Suprapubic skin (tissue), 4 donors: ENCODE measurements around the gene XRCC5. TPM values are rescaled to one million over a fixed set of nuclear protein-coding genes. Genes with fewer than 3 reads are reported as not detected.

ENCODE experiments used
- DNase-seq, 2 donors: peaks; one replicate each; pipeline ENCODE4 v3.0.0-alpha.2; 2019; ENCODE audit warnings: low spot score in 2 of 2
- H3K27ac ChIP-seq: fragments of 200-600 bp; sonication (generic); one replicate; pipeline ENCODE4 v1.5.1; 2019
- H3K27me3 ChIP-seq: fragments of 200-600 bp; sonication (generic); one replicate; pipeline ENCODE4 v1.5.1; 2019
- H3K36me3 ChIP-seq: fragments of 200-600 bp; sonication (generic); one replicate; pipeline ENCODE4 v1.5.1; 2019
- H3K4me1 ChIP-seq: fragments of 200-600 bp; sonication (generic); one replicate; pipeline ENCODE4 v1.5.1; 2019
- H3K4me3 ChIP-seq: fragments of 200-600 bp; sonication (generic); one replicate; pipeline ENCODE4 v1.5.1; 2019; ENCODE audit warnings: mild to moderate bottlenecking
- H3K9me3 ChIP-seq: fragments of 200-600 bp; sonication (generic); one replicate; pipeline ENCODE4 v1.5.1; 2019
- CTCF ChIP-seq, 2 donors: fragments of 200-600 bp in 1 of 2; fragments of 450-650 bp in 1 of 2; sonication (generic) in 1 of 2; IDR thresholded peaks; one replicate each; pipeline ENCODE4 v1.5.1; 2016 to 2019; ENCODE audit warnings: antibody characterized with exemption in 2 of 2, mild to moderate bottlenecking in 1 of 2, moderate library complexity in 1 of 2
- EP300 ChIP-seq: sonication (generic); formaldehyde crosslinking; IDR thresholded peaks from one replicate; pipeline ENCODE4 v1.6.1; 2017; ENCODE audit warnings: antibody characterized with exemption
- POLR2A ChIP-seq, 2 donors: fragments of 450-650 bp; IDR thresholded peaks; one replicate each; pipeline ENCODE4 v1.6.1; 2017; ENCODE audit warnings: antibody characterized with exemption in 2 of 2, mild to moderate bottlenecking in 2 of 2, moderate library complexity in 2 of 2
- POLR2AphosphoS5 ChIP-seq, 3 donors: sonication (generic); formaldehyde crosslinking; IDR thresholded peaks; one replicate each; pipeline ENCODE4 v1.6.1; 2017; ENCODE audit warnings: antibody characterized with exemption in 3 of 3
- WGBS: methylation state at CpG from one replicate; pipeline ENCODE4 v1.1.5; 2018; 5-methylcytosine and 5-hydroxymethylcytosine counted together
- total RNA-seq, 4 donors: library from RNA; depleted of rRNA; stranded (reverse); fragments of >200 nt; gene quantifications; one replicate each; pipeline ENCODE4 v1.1.0, GENCODE V29; 2016

Gene XRCC5
- total RNA-seq, 4 donors from 2014 or later: 122 to 153 (median 136) TPM

- no peak for TF ChIP-seq EP300
- no peak for TF ChIP-seq POLR2A (IDR thresholded peaks at IDR 0.05)
- no peak for TF ChIP-seq CTCF (IDR thresholded peaks at IDR 0.05)
- TF ChIP-seq POLR2AphosphoS5 (IDR thresholded peaks at IDR 0.05): no peak
- H3K4me3 ChIP-seq: no peak overlapping the region
- peaks cover 77% of the 10 kb centered on the region for H3K36me3 ChIP-seq
- DNase-seq: no peak
- WGBS: 94% methylated on average over 4 of the region's 4 CpGs
- no peaks in the 10 kb centered on the region for H3K9me3 ChIP-seq
- H3K4me1 ChIP-seq: peaks cover 3% of the 10 kb centered on the region
- no peaks in the 10 kb centered on the region for H3K27me3 ChIP-seq
- H3K27ac ChIP-seq: no peak overlapping the region
Observed at GRCh38 chr2:216165711-216166110, 56.6 kb downstream of the XRCC5 start.

- DNase-seq: no peak
- Histone ChIP-seq H3K4me1 (peaks cover 8% of the 10 kb centered on the region), H3K27me3 (no peaks in the 10 kb centered on the region), H3K9me3 (no peaks in the 10 kb centered on the region), H3K36me3 (peaks cover 46% of the 10 kb centered on the region), H3K4me3 (no peak overlapping the region), H3K27ac (no peak overlapping the region)
- 100% methylated on average over 3 of the region's 3 CpGs for WGBS
- TF ChIP-seq POLR2A (IDR thresholded peaks at IDR 0.05) (no peak), EP300 (no peak), POLR2AphosphoS5 (IDR thresholded peaks at IDR 0.05) (no peak), CTCF (IDR thresholded peaks at IDR 0.05) (no peak)
Observed at GRCh38 chr2:216169087-216169486, 59.9 kb downstream of the XRCC5 start.

- H3K27me3 ChIP-seq: no peaks in the 10 kb centered on the region
- no peak overlapping the region for H3K27ac ChIP-seq
- WGBS: 70% methylated on average over 4 of the region's 4 CpGs
- H3K9me3 ChIP-seq: no peaks in the 10 kb centered on the region
- DNase-seq: no peak
- TF ChIP-seq CTCF (IDR thresholded peaks at IDR 0.05): no peak
- no peak for TF ChIP-seq POLR2A (IDR thresholded peaks at IDR 0.05)
- no peak for TF ChIP-seq POLR2AphosphoS5 (IDR thresholded peaks at IDR 0.05)
- TF ChIP-seq EP300: no peak
- no peak overlapping the region for H3K4me3 ChIP-seq
- peaks cover 8% of the 10 kb centered on the region for H3K4me1 ChIP-seq
- H3K36me3 ChIP-seq: peaks cover 42% of the 10 kb centered on the region
Observed at GRCh38 chr2:216170076-216170763, 61.1 kb downstream of the XRCC5 start.

GRCh38 chr2:216171011-216171410 is 61.9 kb downstream of the XRCC5 start:
- WGBS: 37% methylated on average over 3 of the region's 3 CpGs
- DNase-seq: no peak

More at GRCh38 chr2:216171011-216171410, 61.9 kb downstream of the XRCC5 start:
- H3K4me3 ChIP-seq: no peak overlapping the region
- no peak overlapping the region for H3K27ac ChIP-seq
- TF ChIP-seq POLR2AphosphoS5 (IDR thresholded peaks at IDR 0.05): no peak
- TF ChIP-seq CTCF (IDR thresholded peaks at IDR 0.05): no peak
- no peak for TF ChIP-seq EP300
- no peak for TF ChIP-seq POLR2A (IDR thresholded peaks at IDR 0.05)
- peaks cover 8% of the 10 kb centered on the region for H3K4me1 ChIP-seq
- peaks cover 44% of the 10 kb centered on the region for H3K36me3 ChIP-seq
- no peaks in the 10 kb centered on the region for H3K27me3 ChIP-seq
- H3K9me3 ChIP-seq: no peaks in the 10 kb centered on the region
